ENCODE data around the gene DLG5.

The DLG5 gene

DNA sequence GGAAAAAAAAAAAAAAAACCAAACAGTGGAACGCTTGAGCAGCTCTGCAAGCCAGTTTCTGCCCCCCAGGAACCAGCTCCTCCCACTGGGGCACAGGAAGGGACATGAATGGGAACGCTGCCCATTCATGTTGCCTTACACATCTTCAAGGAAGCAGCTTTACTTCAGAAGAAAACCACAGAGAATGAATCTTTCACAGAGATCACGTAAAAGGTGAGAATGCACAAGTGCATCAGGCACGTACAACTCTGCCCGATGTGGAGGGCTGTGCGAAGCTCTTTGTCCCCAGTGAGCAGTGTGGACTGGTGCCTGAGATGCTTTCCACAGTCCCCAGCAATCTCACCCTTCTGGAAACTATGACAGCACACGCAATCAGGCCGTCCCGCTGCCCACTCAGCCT is 106.2 kb downstream of the DLG5 start:
- DNase-seq (ENCODE audit: low read depth), result no peak

DNA sequence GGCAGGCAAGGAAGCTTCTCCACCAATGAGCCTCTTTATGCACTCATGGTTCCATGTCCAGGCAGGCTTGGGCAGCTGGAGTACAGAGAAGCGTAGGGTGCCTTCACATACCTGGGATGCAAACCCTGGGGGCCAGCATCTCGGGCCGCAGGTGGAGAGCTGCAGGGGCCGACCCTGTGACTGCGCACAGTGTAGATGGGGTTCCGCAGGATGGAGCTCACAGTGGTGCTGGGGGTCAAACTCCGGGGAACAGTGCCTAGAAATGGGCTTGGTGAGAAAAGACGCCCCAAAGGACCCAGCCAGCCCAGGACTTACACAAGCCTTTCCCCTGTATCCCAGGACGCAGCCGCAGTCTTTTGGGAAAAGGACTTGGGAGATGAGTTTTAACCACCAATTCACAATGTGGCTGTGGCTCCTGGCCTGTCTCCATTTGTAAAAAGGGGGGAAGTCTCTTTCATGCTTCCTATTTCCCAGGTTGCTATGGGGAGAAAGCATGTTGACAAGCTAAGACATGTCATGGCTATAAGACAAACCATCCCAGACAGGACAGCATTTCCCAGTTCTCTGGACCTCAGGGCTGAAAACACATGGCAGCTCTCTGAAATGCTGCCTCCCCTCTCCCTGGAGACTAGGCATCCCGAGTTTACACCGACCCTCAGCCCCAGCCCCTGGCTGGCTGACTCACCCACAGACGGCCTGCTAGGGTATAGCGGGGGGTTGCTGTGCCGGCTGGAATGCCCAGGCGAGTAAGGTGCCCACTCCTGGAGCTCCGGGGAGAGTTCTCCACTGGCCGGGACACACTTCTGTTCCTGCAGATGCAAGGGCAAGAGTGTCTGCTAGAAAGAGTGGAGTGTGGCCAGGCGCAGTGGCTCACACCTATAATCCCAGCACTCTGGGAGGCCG is 107.1 kb downstream of the DLG5 start:
- no peak for DNase-seq (ENCODE audit: low read depth)

DNA sequence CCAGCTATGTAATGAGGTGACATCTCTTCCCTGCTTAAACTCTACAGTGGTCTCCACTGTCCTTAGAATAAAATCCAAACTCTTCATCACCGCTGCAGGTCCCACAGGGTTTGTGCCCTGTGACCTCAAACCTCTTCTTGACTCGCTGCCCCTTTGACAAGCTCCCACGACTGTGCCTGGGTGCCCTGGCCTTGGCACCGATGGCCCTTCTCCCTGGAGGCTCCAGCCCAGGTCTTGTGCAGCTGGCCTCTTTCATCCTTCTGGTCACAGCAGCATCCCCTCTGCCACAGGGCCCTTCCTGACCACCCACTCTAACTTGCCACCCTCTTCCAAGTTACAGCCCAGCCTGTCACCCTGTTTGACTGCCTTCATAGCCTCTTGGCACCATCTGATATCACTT is 108.2 kb downstream of the DLG5 start:
- DNase-seq (ENCODE audit: low read depth), result no peak

DNA sequence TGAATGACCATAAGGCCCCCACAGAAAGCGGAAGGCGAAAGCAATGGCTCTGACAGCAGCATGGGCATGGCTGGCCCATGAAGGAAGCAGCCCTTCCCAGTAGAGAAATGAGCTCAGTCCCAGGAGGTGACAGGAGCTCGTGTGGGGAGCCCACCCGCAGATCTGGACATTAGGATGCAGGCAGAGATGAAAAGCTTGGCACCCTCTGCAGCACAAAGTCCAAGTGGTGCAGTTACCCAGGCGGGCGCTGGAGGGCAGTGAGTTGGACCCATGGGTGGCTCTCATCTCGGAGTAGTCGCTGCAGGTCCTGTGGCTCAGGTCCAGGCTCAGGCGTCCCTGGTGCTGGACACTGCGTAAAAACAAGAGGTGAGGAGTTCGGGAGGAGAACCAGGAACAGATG is 109.0 kb downstream of the DLG5 start:
- no peak for DNase-seq (ENCODE audit: low read depth)

DNA sequence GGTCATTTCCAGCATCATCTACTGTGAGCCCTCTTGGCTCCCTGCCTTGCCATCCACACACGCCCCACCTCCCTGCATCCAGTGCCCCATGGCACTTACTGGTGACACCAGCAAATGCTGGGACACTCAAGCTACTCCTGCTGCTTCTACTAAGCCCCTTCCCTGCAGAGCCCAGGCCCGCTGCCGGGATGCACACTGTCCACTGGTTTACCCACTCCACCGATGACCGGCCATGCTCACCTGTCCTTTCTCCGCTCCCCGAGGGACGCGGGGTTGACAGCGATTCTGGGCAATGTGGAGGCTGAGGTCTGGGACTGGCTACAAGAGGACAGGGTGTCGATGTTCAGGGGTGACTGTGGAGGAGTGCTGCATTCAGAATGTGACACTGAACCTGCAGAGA is 110.2 kb downstream of the DLG5 start:
- no peak for DNase-seq (ENCODE audit: low read depth)

DNA sequence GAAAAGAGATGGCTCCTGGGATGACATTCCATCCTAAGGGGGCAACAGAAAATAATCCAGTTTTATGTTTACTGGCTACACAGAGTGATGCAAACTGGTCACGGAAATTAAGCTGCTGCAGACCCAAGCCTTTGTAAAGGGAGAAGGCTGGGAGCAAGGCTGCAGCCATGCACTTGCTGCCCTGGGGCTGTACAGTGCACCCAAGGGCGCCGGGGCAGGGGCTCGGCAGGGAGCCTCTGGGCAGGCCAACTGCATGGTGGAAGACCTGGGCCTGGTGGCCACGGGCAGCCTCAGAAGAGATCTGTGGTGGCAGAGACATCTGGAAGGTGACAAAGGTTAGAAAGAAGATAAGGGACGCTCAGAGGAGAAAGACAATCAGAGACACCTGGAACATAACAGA is 113.8 kb downstream of the DLG5 start:
- no peak for DNase-seq (ENCODE audit: low read depth)

DNA sequence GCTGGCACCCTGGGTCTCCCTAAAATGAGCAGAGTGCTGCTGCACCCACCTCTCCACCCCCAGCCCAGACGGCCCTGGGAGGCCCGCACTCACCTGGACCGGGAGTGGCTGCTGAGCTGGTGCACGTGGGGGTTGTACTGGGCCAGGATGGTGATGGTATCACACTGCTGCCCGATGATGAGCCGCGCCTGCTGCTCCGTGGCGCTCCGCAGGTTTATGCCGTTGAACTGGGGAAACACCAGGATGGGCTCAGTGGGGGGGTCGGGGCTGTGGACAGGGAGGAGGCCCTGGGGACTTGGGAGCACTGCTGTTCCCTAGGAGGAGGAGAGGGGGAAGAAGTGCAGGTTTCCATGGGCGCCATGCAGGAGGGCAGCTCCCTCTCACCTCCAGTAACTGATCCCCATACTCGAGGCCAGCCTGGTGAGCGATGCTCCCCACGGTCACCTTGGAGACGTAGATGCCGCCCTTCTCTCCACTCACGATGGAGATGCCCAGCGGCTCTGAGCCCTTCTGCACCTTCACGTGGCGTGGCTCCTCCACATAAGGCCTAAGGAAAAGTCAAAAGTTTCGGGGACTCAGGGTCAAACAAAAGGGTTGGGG is 114.6 kb downstream of the DLG5 start:
- DNase-seq (ENCODE audit: low read depth), result no peak

DNA sequence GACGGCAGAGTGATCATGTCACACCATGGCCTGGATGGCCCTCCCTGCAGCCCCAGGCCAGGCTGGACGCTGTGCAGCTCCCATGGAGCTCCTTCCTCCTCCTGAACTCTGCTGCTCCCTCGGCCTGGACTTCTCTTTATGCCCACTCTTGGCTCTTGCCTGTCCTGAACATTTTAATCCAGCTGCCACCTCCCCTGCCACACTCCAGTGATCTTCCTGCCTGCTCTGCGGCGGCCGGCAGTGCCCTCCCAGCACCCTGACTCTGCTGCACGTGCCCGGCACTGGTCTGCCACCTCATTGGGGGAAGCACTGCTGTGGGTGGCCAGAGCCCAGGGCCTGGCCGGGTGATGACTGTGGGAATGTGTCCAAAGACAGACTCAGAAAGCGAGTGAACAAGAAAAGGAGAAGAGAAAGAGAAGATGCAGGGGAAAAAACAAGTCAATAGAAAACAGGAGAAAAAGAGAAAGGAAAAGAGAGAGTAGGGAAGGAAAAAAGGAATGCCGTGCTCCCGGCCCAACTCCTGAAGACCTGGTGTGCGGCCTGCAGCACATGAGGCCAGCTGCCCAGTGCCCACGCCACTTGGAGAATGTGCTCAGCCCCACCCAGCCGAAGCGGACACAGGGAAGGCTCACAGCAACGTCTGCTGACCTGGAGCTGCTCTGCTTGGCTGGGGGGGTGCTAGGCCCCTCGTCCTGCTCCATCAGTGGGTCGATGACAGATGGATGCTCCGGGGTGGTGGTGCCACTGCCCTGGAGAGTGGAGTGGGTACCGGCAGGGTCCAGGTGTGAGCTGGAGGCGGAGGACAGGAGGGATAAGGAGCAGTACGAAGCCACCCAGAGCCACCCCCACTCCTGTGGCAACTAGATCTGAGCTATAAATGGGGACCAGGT is 115.9 kb downstream of the DLG5 start:
- DNase-seq (ENCODE audit: low read depth), result no peak

DNA sequence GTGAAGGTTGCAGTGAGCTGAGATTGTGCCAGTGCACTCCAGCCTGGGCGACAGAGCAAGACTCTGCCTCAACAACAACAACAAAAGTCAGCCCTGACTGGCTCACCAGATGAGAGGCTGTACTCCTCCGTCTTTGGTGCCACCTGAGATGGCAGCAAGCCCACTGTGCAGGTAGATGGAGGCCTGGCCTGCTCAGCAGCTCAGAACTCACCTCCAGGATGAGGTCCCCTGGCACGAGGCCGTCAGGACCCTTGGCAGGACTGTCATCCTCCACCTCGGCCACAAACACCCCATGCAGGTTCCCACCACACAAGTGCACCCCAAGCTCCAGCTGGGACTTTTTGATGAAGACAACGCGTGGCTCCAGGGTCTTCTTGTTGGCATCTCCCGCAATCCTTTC is 117.2 kb downstream of the DLG5 start:
- DNase-seq (ENCODE audit: low read depth), result no peak

DNA sequence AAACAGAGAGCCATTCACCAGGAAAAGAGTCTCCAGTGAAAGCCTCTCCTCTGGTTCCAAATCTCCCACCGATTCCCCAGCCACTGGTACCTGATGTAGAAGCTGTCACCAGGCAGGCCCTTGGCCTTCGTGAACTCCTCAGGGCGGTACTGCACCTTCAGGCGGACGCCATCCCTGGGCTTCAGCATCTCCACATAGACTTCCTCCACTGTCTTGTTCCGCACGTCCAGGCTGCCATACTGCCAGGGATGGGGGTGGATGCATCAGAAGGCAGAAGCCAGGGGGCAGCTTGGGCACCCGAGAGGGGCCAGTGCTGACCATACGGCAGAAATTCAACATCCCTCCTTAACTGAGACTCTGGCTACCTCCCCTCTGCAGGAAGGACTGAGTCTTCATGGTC is 118.8 kb downstream of the DLG5 start:
- no peak for DNase-seq (ENCODE audit: low read depth)

DNA sequence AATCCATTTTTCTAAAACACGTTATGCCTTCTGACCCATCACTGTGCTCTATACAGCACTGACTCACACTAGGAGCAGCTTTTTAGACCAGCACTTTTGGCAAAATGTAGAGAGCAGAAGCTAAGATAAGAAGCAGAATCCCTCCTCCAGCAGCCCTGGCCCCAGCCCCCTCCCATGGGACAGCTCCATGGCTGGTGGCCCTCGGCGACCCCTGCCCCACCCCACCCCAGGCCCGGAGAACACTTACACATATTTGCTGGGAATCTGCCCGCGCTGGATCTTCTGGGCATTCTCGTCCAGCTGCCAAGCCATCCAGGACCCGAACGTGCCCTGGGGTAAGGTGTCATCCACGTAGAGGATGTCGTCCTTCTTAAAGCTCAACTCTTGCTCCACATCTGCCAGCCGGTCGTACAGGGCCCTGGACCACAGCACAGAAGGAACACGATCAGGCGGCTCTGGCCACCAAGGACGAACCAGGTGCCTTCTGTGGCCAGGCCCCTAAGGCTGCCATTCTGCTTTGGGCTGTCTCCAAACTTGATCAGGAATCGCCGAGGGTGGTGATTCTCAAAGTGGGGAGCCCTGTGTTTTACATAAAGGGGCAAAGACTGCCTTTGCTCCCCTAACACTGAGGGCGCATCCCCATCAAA is 119.9 kb downstream of the DLG5 start:
- no peak for DNase-seq (ENCODE audit: low read depth)

DNA sequence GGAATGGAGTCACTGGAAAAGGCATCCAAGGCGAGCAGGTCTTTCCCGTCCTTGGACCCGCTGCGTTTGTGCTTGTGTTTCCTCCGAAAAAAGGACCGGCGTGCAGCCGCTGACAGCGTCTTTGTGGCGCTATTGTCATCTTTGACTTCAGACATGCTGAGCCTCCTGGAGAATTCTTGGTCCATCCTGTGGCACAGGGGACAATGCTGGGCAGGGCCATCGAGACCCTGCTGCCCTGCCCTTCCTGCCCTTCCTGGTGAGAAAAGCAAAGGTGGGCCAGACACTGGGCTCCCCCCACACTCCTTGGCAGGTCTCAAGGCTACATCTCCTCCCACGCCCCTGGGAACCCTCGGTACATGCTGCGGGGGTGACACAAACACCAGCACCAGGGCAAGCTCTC is 120.9 kb downstream of the DLG5 start:
- no peak for DNase-seq (ENCODE audit: low read depth)

DNA sequence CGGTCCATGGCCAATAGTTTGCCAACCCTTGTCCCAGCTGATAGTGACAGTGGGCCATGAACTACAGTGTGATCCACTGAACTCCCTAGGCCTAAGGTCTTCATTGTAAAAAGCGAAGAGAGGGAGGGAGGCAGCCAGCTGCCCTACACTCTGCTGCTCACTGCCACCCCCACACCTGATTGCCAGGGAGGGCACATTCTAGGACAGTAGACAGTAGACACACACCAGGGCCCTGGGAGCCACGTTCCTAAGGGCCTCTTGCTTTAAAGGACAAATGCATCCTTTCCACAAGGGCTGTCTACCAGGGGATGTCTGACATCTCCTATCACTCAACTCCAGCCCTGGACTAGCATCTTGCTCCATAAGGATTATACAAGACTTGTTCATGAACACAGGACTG is 122.2 kb downstream of the DLG5 start:
- no peak for DNase-seq (ENCODE audit: low read depth)

DNA sequence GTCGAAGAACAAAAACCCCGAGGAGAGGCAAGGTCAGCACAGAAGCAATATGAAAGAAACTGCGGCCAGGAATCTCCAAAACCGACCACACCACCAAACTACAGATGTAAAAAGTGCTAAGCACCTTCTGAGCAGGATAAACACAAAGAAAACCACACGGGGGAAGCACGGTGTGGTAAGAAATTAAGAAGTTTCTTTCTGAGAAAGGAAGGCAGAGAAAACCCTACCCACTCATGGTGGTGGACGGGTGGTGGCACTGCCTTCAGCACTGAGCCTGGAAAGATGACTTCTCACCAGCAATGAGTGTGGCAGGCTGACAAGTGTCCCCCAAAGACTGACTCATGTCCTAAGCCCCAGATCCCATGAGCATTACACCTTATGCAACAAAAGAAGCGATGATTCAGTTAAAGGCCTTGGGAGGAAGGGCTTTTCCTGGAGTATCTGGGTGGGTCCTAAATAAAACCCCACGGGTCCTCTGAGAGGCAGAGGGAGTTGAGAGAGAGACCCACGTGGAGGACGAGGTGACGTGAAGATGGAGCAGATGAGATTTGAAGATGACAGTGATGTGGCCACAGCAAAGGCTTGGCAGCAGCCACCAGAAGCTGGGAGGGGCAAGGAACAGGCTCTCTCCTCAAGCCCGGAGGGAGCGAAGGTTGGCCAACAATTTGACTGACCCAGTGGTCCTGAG is 124.9 kb downstream of the DLG5 start:
- DNase-seq (ENCODE audit: low read depth), result no peak

DNA sequence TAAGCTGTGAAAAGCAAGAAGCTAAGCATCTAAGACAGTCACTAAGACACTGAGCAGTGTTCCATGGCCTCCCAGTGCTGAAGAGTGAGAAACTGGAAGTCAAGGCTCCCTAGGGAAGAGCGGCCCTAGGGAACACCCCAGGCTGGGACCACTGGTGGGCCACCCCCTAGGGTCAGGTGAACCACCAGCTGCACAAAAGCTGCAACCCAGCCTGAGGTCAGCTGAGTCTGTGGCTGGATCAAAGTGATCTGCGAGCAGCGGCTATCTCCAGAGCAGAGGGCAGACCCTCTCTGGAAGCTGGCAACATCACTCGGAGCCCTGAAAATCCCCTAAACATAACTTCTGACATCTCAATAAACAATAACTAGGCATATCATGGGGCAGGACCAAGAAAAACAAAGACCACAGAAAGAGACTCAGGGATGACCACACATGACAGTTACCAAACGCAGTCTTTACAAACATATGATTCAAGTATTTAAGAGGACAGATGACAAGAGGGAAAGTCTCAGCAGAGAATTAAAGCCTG is 125.8 kb downstream of the DLG5 start:
- DNase-seq (ENCODE audit: low read depth), result no peak

DNA sequence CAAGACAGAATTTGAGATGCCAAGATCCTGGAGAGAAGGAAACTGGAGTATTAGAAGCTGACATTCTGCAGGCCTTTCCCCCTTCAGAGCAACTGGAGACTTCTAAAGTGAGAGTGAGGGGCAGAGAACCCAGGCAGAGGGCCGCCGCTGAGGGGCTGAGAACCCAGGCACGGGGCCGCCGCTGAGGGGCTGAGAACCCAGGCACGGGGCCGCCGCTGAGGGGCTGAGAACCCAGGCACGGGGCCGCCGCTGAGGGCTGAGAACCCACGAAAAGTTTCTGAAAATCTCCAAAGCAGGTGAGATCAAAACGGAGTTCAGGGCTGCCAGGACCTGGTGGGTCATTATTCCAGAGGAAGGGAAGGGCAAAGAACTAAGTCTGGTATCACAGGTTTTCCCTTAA is 126.2 kb downstream of the DLG5 start:
- no peak for DNase-seq (ENCODE audit: low read depth)

DNA sequence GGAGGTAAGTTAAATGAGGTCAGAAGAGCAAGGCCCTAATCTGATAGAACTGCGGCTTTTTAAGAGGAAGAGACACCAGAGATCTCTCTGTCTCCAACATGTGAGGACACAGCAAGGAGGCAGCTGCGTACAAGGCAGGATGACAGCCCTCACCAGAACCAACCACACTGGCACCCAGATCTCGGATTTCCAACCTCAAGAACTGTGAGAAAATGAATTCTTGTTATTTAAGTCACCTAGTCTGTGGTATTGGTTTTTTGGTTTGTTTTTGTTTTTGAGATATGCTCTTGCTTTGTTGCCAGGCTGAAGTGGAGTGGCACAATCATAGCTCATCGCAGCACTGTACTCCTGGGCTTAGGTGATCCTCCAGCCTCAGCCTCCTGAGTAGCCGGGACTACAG is 127.2 kb downstream of the DLG5 start:
- DNase-seq (ENCODE audit: low read depth), result no peak

DNA sequence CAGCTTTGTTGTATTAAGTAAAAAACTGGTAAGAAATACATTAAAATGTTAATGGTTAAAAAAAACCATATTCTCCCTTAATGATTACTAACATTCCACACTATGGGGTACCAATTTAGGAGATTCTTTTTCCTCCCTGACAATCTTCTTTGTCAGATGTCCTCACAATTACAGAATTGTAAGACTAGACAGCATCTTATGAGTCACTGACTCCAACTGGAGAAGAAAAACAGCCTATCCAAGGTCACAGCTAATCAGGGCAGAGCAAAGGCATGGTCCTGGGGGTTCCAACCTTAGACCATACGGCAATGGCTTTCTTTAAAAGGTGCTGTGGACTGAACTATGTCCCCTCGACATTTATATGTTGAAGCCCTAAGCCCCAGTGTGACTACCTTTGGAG is 127.6 kb downstream of the DLG5 start:
- no peak for DNase-seq (ENCODE audit: low read depth)

DNA sequence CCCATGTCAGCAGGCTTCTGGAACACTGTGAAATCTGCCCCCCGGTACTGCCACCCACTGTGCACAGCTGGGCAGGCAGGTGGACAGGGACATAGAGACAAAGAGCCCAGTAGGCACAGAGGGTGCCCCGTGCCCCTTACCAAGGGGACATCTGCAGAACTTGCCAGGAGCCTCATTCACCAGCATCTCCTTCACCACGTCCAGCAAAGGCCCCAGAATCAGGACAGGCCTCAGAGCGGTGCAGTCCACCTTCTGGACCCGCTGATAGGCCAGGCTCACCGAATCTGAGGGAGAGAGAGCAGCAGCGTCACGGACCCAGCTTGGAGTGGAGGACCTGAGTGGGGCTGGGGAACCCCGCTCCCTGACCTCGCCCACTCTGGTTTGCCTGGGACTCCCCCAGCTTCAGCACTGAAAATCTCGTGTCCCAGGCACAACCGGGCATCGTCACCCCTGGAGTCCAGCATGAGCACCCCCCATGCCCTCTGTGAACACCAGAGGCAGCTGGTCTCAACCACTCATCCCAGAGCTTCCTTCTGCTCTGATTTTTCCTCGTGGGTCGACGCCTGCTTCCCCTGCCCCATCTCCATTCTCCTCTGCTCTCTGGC is 130.1 kb downstream of the DLG5 start:
- no peak for DNase-seq (ENCODE audit: low read depth)

DNA sequence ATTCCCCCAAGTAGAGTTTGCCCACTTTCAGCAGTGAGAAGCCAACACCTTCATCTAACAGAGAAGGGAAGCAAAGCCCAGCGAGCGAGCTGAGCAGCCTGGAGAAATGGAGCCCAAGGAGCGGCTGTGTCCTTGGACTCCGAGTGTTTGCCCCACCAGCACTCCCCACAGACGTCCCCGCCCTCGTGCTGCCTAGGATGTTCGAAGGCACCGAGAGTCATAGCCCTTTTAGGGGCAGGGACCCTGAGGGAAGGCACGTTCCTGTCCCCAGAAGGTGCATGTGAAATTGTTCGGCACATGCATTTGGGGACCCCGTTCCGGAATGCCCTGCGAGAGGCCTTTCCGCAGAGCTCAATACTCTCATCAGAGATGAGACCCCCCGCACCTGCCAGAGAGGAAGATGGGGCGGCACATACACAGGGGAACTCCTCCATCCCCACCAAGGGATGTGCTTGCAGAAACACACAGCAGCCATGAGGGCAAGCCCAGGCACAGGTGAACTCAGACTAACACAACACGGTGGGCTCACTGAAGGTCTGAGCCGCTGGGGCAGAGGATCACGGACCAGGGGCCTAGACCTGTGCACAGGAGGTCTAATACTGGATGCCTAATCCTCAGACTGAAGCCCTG is 131.0 kb downstream of the DLG5 start:
- DNase-seq (ENCODE audit: low read depth), result no peak

All from activated T-cell treated with anti-CD3 and anti-CD28 coated beads for 1 hour (primary cell).